ENCODE measurements around the gene PDXDC1. TPM values are rescaled to one million over a fixed set of nuclear protein-coding genes. Genes with fewer than 3 reads are reported as not detected.
"Not testable (repeated sequence)": the region's sequence is repeated elsewhere in the genome, so short reads cannot be mapped to it uniquely, and the experiment has no call there.

Gene PDXDC1
- total and polyA plus RNA-seq, 5 donors from 2014 or later = 27.4 to 91.2 (median 29.7) TPM

DNA sequence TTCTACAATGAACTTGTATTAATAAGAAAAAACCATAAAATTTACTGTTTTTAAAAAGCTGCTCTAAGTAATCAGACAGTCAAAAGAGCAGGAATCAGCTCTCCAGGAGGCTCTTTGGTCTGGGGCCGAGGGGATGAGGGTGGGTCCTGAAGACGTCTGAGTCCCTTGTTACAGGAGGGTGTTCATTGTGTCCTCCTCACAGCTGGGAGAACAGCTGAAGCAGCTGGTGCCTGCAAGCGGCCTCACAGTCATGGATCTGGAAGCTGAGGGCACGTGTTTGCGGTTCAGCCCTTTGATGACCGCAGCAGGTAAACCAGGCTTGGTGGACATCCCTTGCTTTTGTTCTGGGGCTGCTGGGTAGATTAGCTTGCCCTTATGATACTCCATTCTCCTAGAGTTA, 54.9 kb downstream of the PDXDC1 start:
- H3K27ac ChIP-seq (ENCODE audit: insufficient read depth, low read length, poor library complexity, severe bottlenecking); H3K9me3 ChIP-seq (ENCODE audit: control insufficient read depth in 2 of 2, low read length in 2 of 2); H3K27ac Mint-ChIP-seq; H3K4me1 ChIP-seq (ENCODE audit: control insufficient read depth, insufficient read depth, low read length, poor library complexity, severe bottlenecking); H3K27me3 Mint-ChIP-seq; H3K9me3 Mint-ChIP-seq; H3K4me3 Mint-ChIP-seq; H3K27me3 ChIP-seq (ENCODE audit: control insufficient read depth, insufficient read depth, low read length); H3K4me3 ChIP-seq (ENCODE audit: low read depth, low read length); DNase-seq; ATAC-seq (ENCODE audit: low read depth in 2 of 2): not testable (repeated sequence)
- H3K36me3 ChIP-seq (ENCODE audit: control insufficient read depth, insufficient read depth, low read length) = peaks cover 44% of the 10 kb centered on the region
- Mint-ChIP-seq H3K4me1 (peaks cover 0 to 18% (median 1%) of the 10 kb centered on the region in 4 donors), H3K36me3 (peaks cover 52% of the 10 kb centered on the region)

DNA sequence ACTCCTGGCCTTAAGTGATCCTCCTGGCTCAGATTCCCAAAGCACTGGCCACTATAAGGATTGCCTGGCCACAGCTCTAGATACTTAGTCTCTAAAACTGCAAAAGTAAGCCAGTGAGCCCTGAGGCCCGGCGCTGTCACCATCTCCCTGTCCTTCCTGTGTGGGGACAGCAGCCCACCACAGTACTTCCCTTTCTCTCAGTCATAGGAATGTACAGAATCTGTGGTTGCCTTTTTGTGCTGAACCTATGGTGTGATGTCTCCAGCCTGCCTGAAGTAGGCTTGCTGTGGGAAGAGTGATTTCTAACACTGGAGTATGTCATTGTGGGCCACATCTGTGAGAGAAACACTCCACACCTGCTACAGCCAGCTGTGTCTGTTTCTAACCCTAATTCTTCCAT, 56.4 kb downstream of the PDXDC1 start:
- no peaks in the 10 kb centered on the region for H3K9me3 Mint-ChIP-seq
- H3K36me3 Mint-ChIP-seq = peaks cover 50% of the 10 kb centered on the region
- peaks cover 57% of the 10 kb centered on the region for H3K36me3 ChIP-seq (ENCODE audit: control insufficient read depth, insufficient read depth, low read length)
- DNase-seq (no peak), ATAC-seq (ENCODE audit: low read depth in 2 of 2) (no peak)
- no peak overlapping the region for H3K27ac ChIP-seq (ENCODE audit: insufficient read depth, low read length, poor library complexity, severe bottlenecking)
- H3K27me3 Mint-ChIP-seq = no peaks in the 10 kb centered on the region
- no peaks in the 10 kb centered on the region for H3K4me1 ChIP-seq (ENCODE audit: control insufficient read depth, insufficient read depth, low read length, poor library complexity, severe bottlenecking)
- no peak overlapping the region for H3K4me3 Mint-ChIP-seq
- peak overlapping the region in 2 of 3 donors; percentile 20 to 48 for H3K27ac Mint-ChIP-seq
- H3K27me3 ChIP-seq (ENCODE audit: control insufficient read depth, insufficient read depth, low read length) = no peaks in the 10 kb centered on the region
- H3K9me3 ChIP-seq (ENCODE audit: control insufficient read depth in 2 of 2, low read length in 2 of 2) = no peaks in the 10 kb centered on the region
- H3K4me3 ChIP-seq (ENCODE audit: low read depth, low read length) = no peak overlapping the region
- H3K4me1 Mint-ChIP-seq = peaks cover 0 to 18% (median 1%) of the 10 kb centered on the region in 4 donors

DNA sequence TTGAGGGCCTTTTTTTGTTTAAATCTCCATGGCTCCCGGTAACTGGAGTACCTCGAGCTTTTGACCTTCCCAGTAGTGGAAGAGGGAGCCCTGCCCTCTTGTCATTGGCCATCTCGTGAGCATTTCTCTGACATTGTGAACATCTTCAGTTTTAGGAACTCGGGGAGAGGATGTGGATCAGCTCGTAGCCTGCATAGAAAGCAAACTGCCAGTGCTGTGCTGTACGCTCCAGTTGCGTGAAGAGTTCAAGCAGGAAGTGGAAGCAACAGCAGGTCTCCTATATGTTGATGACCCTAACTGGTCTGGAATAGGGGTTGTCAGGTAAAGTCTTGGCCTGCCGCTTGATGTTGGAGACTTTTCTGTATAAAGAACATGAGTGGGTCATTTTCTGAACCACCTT, 56.8 kb downstream of the PDXDC1 start:
- Mint-ChIP-seq H3K27me3 (no peaks in the 10 kb centered on the region), H3K9me3 (no peaks in the 10 kb centered on the region), H3K27ac (peak overlapping the region in 2 of 3 donors; percentile 20 to 48), H3K36me3 (peaks cover 54% of the 10 kb centered on the region), H3K4me1 (peaks cover 0 to 18% (median 1%) of the 10 kb centered on the region in 4 donors), H3K4me3 (no peak overlapping the region)
- DNase-seq (no peak), ATAC-seq (ENCODE audit: low read depth in 2 of 2) (no peak)
- Histone ChIP-seq H3K36me3 (ENCODE audit: control insufficient read depth, insufficient read depth, low read length) (peaks cover 59% of the 10 kb centered on the region), H3K27ac (ENCODE audit: insufficient read depth, low read length, poor library complexity, severe bottlenecking) (no peak overlapping the region), H3K4me3 (ENCODE audit: low read depth, low read length) (no peak overlapping the region), H3K4me1 (ENCODE audit: control insufficient read depth, insufficient read depth, low read length, poor library complexity, severe bottlenecking) (no peaks in the 10 kb centered on the region), H3K27me3 (ENCODE audit: control insufficient read depth, insufficient read depth, low read length) (no peaks in the 10 kb centered on the region), H3K9me3 (ENCODE audit: control insufficient read depth in 2 of 2, low read length in 2 of 2) (no peaks in the 10 kb centered on the region)

DNA sequence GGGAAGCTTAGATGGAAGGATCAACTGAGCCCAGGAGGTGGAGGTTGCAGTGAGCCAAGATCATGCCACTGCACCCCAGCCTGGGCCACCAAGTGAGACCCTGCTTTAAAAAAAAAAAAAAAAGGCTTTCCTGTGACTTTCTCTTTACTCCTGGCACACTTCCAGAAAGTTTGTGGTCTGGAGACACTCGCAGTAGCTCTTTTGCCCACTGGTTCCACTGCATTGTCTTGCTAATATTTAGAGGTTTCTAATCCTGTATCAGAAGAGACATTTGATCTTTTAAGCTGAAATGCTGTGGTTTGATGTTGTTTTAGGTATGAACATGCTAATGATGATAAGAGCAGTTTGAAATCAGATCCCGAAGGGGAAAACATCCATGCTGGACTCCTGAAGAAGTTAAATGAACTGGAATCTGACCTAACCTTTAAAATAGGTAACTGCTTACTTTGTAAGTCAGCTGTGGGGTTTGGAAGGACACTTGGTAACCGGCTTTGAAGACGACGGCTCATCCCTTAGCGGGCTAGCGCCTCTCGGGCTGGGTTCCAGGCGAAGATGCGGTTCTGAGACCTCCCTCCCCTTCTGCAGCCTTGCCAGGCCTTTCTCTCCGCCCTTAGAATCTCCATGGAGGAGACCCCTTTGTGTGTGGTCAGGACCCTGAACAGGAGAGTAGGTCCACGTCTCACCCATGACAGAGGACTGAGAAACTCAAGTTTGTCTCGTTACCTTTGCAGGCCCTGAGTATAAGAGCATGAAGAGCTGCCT, 57.9 kb downstream of the PDXDC1 start:
- Mint-ChIP-seq H3K36me3 (peaks cover 47% of the 10 kb centered on the region), H3K27me3 (no peaks in the 10 kb centered on the region), H3K4me3 (no peak overlapping the region), H3K4me1 (peaks cover 0 to 15% (median 1%) of the 10 kb centered on the region in 4 donors), H3K9me3 (no peaks in the 10 kb centered on the region), H3K27ac (peak overlapping the region in 2 of 3 donors; percentile 77 to 93)
- DNase-seq (no peak), ATAC-seq (ENCODE audit: low read depth in 2 of 2) (no peak)
- Histone ChIP-seq H3K27me3 (ENCODE audit: control insufficient read depth, insufficient read depth, low read length) (no peaks in the 10 kb centered on the region), H3K4me3 (ENCODE audit: low read depth, low read length) (no peak overlapping the region), H3K27ac (ENCODE audit: insufficient read depth, low read length, poor library complexity, severe bottlenecking) (no peak overlapping the region), H3K4me1 (ENCODE audit: control insufficient read depth, insufficient read depth, low read length, poor library complexity, severe bottlenecking) (no peaks in the 10 kb centered on the region), H3K36me3 (ENCODE audit: control insufficient read depth, insufficient read depth, low read length) (peaks cover 70% of the 10 kb centered on the region), H3K9me3 (ENCODE audit: control insufficient read depth in 2 of 2, low read length in 2 of 2) (no peaks in the 10 kb centered on the region)

DNA sequence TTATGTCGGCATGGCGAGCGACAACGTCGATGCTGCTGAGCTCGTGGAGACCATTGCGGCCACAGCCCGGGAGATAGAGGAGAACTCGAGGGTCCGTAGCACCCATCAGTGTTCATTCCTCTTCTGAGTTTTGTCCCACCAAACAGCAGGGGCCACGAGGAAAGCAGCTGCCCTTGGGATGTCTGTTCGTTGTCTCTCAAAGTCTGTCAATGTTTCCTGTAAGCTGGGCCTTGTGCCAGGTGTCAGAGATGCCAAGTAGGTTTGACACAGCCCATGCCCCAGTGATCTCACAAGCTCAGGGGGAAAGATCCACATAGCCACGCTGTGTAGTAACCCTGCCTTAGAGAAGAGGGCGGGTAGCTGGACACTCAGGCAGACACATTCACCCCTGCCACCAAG, 58.5 kb downstream of the PDXDC1 start:
- ATAC-seq (ENCODE audit: low read depth in 2 of 2) (no peak), DNase-seq (no peak)
- Histone ChIP-seq H3K4me1 (ENCODE audit: control insufficient read depth, insufficient read depth, low read length, poor library complexity, severe bottlenecking) (no peaks in the 10 kb centered on the region), H3K36me3 (ENCODE audit: control insufficient read depth, insufficient read depth, low read length) (peaks cover 76% of the 10 kb centered on the region), H3K27me3 (ENCODE audit: control insufficient read depth, insufficient read depth, low read length) (no peaks in the 10 kb centered on the region), H3K4me3 (ENCODE audit: low read depth, low read length) (no peak overlapping the region), H3K9me3 (ENCODE audit: control insufficient read depth in 2 of 2, low read length in 2 of 2) (no peaks in the 10 kb centered on the region), H3K27ac (ENCODE audit: insufficient read depth, low read length, poor library complexity, severe bottlenecking) (no peak overlapping the region)
- H3K36me3 Mint-ChIP-seq = peaks cover 43% of the 10 kb centered on the region
- H3K27ac Mint-ChIP-seq = no peak overlapping the region
- H3K4me3 Mint-ChIP-seq = no peak overlapping the region
- no peaks in the 10 kb centered on the region for H3K9me3 Mint-ChIP-seq
- no peaks in the 10 kb centered on the region for H3K27me3 Mint-ChIP-seq
- H3K4me1 Mint-ChIP-seq = peaks cover 0 to 12% (median 1%) of the 10 kb centered on the region in 4 donors

DNA sequence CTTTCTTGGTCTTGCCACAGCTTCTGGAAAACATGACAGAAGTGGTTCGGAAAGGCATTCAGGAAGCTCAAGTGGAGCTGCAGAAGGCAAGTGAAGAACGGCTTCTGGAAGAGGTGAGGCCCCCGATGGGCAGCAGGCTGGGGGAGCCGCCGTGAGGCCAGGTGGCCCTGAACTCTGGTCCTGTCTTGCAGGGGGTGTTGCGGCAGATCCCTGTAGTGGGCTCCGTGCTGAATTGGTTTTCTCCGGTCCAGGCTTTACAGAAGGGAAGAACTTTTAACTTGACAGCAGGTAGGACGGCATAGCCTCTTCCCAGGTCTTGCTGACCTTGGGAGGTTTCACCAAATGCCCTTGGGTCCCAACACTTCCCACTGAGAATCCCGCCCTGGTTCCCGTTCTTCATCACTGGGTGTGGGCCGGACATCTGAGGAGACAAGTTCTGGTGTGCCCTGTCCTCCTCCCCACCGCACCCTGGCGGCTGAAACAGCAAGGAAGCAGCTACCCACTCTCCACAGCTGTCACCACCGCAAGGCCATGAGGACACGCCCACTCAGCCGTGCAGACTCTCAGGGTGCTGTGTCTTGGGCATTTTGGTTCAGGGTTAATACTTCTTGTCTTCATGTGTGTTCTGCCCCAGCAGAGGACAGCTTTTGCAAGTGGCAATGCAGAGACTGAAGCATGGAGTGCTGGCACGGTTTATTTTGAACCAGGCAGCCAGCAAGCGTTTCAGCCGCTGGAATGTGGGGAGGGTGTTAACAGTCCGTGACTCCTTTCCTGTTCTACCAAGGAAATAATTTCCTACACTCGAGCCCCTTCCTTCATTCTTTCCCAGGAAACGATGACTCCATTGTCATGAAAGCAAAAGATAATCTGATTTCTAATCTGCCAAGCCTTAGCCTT, 59.7 kb downstream of the PDXDC1 start:
- ATAC-seq (ENCODE audit: low read depth in 2 of 2) (no peak), DNase-seq (no peak)
- no peaks in the 10 kb centered on the region for H3K9me3 Mint-ChIP-seq
- Histone ChIP-seq H3K36me3 (ENCODE audit: control insufficient read depth, insufficient read depth, low read length) (peaks cover 82% of the 10 kb centered on the region), H3K4me1 (ENCODE audit: control insufficient read depth, insufficient read depth, low read length, poor library complexity, severe bottlenecking) (no peaks in the 10 kb centered on the region), H3K27ac (ENCODE audit: insufficient read depth, low read length, poor library complexity, severe bottlenecking) (no peak overlapping the region), H3K27me3 (ENCODE audit: control insufficient read depth, insufficient read depth, low read length) (no peaks in the 10 kb centered on the region), H3K9me3 (ENCODE audit: control insufficient read depth in 2 of 2, low read length in 2 of 2) (no peaks in the 10 kb centered on the region), H3K4me3 (ENCODE audit: low read depth, low read length) (no peak overlapping the region)
- H3K27ac Mint-ChIP-seq = peak overlapping the region in 1 of 3 donors; percentile 69
- no peaks in the 10 kb centered on the region for H3K27me3 Mint-ChIP-seq
- peaks cover 41% of the 10 kb centered on the region for H3K36me3 Mint-ChIP-seq
- H3K4me3 Mint-ChIP-seq = no peak overlapping the region
- peaks cover 0 to 10% (median 1%) of the 10 kb centered on the region in 4 donors for H3K4me1 Mint-ChIP-seq

DNA sequence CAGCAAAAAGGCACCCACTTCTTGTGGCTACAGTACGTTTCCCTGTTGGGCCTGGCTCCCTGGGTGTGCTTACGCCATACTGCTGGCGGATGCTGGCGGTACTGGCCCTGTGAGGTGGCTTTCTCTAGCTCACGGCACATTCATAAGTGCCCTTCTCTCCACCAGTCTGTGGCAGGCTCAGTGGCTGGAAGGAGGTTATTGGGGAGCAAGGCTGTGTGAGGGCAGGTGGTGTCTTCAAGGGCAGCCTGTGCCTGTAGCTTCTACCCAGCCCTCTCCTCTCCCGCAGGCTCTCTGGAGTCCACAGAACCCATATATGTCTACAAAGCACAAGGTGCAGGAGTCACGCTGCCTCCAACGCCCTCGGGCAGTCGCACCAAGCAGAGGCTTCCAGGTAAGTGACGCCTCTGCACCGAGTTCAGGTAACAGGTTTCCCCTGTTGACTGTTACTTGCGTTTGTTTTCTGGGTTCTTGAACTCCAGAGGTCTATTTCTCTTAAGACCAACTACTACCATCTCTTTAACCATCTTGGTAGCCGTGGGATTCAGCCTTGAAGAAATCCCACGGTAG, 60.4 kb downstream of the PDXDC1 start:
- DNase-seq = no peak
- no peak overlapping the region for H3K27ac Mint-ChIP-seq
- H3K36me3 Mint-ChIP-seq = peaks cover 41% of the 10 kb centered on the region
- H3K4me3 Mint-ChIP-seq = no peak overlapping the region
- H3K4me3 ChIP-seq (ENCODE audit: low read depth, low read length) = no peak overlapping the region
- H3K4me1 ChIP-seq (ENCODE audit: control insufficient read depth, insufficient read depth, low read length, poor library complexity, severe bottlenecking) = no peaks in the 10 kb centered on the region
- H3K36me3 ChIP-seq (ENCODE audit: control insufficient read depth, insufficient read depth, low read length) = peaks cover 89% of the 10 kb centered on the region
- H3K9me3 Mint-ChIP-seq = no peaks in the 10 kb centered on the region
- H3K27me3 ChIP-seq (ENCODE audit: control insufficient read depth, insufficient read depth, low read length) = no peaks in the 10 kb centered on the region
- H3K4me1 Mint-ChIP-seq = peaks cover 0 to 10% (median 1%) of the 10 kb centered on the region in 4 donors
- H3K9me3 ChIP-seq (ENCODE audit: control insufficient read depth in 2 of 2, low read length in 2 of 2) = no peaks in the 10 kb centered on the region
- no peak overlapping the region for H3K27ac ChIP-seq (ENCODE audit: insufficient read depth, low read length, poor library complexity, severe bottlenecking)
- H3K27me3 Mint-ChIP-seq = no peaks in the 10 kb centered on the region
- ATAC-seq (ENCODE audit: low read depth in 2 of 2) = no peak
